Natural killer cell (primary cell): Measurements from ENCODE around the gene MBP. TPM values are rescaled to one million over a fixed set of nuclear protein-coding genes. Genes with fewer than 3 reads are reported as not detected.

Source experiments
- ATAC-seq, 3 donors: fragments of 150-1000 bp in 2 of 3; fragments of 200-7000 bp in 1 of 3; cut with Tn5 transposase; 1 replicate in 1 of 3; 2 replicates in 2 of 3; pipeline ENCODE4 v1.10.0; 2021; ENCODE audit warnings: mild to moderate bottlenecking in 2 of 3, moderate library complexity in 2 of 3
- DNase-seq, 2 donors: peaks; one replicate each; pipeline versions ENCODE4 v3.0.0 to v3.0.0-alpha.2; 2013 to 2021; ENCODE audit warnings: mixed read lengths in 1 of 2
- H3K27ac ChIP-seq: one replicate; pipeline ENCODE4 v1.5.1; 2013; ENCODE audit warnings: mild to moderate bottlenecking, low read length
- H3K27me3 ChIP-seq: one replicate; pipeline ENCODE4 v1.6.1; 2013; ENCODE audit warnings: low read length; ENCODE audit not compliant: control insufficient read depth, insufficient read depth
- H3K36me3 ChIP-seq: one replicate; pipeline ENCODE4 v1.6.1; 2013; ENCODE audit warnings: low read length; ENCODE audit not compliant: control insufficient read depth, insufficient read depth
- H3K4me1 ChIP-seq: one replicate; pipeline ENCODE4 v1.6.1; 2013; ENCODE audit warnings: low read length; ENCODE audit not compliant: control insufficient read depth, insufficient read depth
- H3K4me3 ChIP-seq: one replicate; pipeline ENCODE4 v1.5.1; 2013; ENCODE audit warnings: low read length
- H3K9me3 ChIP-seq: one replicate; pipeline ENCODE4 v1.6.1; 2013; ENCODE audit warnings: low read length; ENCODE audit not compliant: control insufficient read depth, insufficient read depth
- H3K27ac Mint-ChIP-seq, 2 donors: one replicate each; pipeline ENCODE4 v1.8.0; 2022; ENCODE audit warnings: mild to moderate bottlenecking in 2 of 2, mixed read lengths in 2 of 2, moderate library complexity in 1 of 2
- H3K27me3 Mint-ChIP-seq, 2 donors: one replicate each; pipeline ENCODE4 v1.8.0; 2022; ENCODE audit warnings: low read depth in 2 of 2, mixed read lengths in 2 of 2
- H3K36me3 Mint-ChIP-seq: one replicate; pipeline ENCODE4 v1.8.0; 2022; ENCODE audit warnings: mixed read lengths
- H3K4me1 Mint-ChIP-seq, 2 donors: one replicate each; pipeline ENCODE4 v1.8.0; 2022; ENCODE audit warnings: mixed read lengths in 2 of 2
- H3K4me3 Mint-ChIP-seq: one replicate; pipeline ENCODE4 v1.8.0; 2022; ENCODE audit warnings: mild to moderate bottlenecking, moderate library complexity, mixed read lengths
- H3K9me3 Mint-ChIP-seq, 2 donors: one replicate each; pipeline ENCODE4 v1.8.0; 2022; ENCODE audit warnings: mixed read lengths in 2 of 2
- WGBS: methylation state at CpG from one replicate; pipeline ENCODE4 v1.1.7; 2013; ENCODE audit warnings: missing lambda C conversion rate; ENCODE audit not compliant: insufficient coverage; 5-methylcytosine and 5-hydroxymethylcytosine counted together
- intact Hi-C: fragments of 100-400 bp; cut with micrococcal nuclease; formaldehyde crosslinking; loops from one replicate; pipeline ENCODE4 v1.14.2; 2022
- total RNA-seq, 4 donors: library from RNA; stranded (reverse); fragments of 120-200 nt in 1 of 4; gene quantifications; one replicate each; pipeline versions ENCODE4 v1.2.3 to v1.2.4, GENCODE V29; 2013 to 2022
- TF ChIP-seq, protein P1 (sequence below): fragments of 200-600 bp; IDR thresholded peaks from one replicate; pipeline ENCODE4 v1.8.0; 2022; ENCODE audit warnings: antibody characterized with exemption

The MBP gene
- 100 to 1,000 TPM; 183 to 344 (median 325) TPM for total RNA-seq
- 182 TPM for total RNA-seq (2013)

DNA sequence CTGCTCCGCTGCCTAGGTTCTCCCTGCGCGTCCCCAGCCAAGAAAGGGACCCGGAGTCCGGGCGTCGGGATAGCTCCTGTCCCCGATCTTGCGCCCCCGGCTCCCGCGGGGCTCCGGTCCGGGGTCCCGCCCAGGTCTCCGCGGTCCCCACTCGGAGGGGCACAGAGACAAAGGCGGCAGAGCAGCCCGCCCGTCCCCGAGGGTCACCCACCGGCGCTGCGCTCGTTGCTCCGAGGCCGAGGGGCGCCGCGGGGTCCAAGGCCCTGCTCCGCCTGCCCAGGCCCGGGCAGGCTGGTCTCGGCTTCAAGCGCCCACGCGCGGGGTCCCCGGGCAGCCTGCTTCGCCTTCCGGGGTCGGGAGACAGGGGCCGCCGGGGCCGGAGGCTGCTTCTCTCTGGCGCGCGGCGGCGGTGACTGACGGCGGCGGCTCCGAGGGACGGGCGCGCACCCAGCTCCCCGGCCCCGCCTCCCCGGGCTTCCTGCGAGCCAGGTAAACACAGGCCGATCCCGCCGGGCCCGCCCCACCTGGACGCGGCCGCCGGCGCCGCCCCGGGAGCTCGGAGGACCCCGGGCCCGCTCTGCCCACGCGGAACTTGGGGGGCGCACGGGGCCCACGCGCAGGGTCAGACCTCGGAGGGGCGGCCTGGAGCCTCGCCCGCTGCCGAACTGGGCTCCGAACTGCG is at the start of gene MBP:
Gene MBP, minus strand, starts transcription at position 415 of the 682 bp plus-strand sequence. CDS start 27,522 bp downstream, outside the sequence.
- Histone ChIP-seq H3K27ac (peak within 1 kb of the TSS; percentile 84), H3K4me3 (peak within 1 kb of the TSS; percentile 84), H3K4me1 (peaks cover 54% of the 10 kb centered on the region), H3K9me3 (no peaks in the 10 kb centered on the region), H3K27me3 (no peaks in the 10 kb centered on the region), H3K36me3 (peaks cover 14% of the 10 kb centered on the region)
- peaks cover 1% of the 10 kb centered on the region for H3K36me3 Mint-ChIP-seq
- H3K4me1 Mint-ChIP-seq = peaks cover 70 to 76% of the 10 kb centered on the region in 2 donors
- under 1% methylated on average over 88 of the region's 88 CpGs for WGBS
- peak within 1 kb of the TSS; percentile 88 to 95 for H3K27ac Mint-ChIP-seq
- TF ChIP-seq, protein P1, sequence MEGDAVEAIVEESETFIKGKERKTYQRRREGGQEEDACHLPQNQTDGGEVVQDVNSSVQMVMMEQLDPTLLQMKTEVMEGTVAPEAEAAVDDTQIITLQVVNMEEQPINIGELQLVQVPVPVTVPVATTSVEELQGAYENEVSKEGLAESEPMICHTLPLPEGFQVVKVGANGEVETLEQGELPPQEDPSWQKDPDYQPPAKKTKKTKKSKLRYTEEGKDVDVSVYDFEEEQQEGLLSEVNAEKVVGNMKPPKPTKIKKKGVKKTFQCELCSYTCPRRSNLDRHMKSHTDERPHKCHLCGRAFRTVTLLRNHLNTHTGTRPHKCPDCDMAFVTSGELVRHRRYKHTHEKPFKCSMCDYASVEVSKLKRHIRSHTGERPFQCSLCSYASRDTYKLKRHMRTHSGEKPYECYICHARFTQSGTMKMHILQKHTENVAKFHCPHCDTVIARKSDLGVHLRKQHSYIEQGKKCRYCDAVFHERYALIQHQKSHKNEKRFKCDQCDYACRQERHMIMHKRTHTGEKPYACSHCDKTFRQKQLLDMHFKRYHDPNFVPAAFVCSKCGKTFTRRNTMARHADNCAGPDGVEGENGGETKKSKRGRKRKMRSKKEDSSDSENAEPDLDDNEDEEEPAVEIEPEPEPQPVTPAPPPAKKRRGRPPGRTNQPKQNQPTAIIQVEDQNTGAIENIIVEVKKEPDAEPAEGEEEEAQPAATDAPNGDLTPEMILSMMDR = no peak
- ATAC-seq (peak; percentile 36 to 48 (median 47)), DNase-seq (peak; percentile 68 to 82)
- intact Hi-C loops = loop anchor here (5.0 kb wide), 1 partner anchor 130 kb away; no protein-coding TSS in a partner anchor
- H3K9me3 Mint-ChIP-seq = no peaks in the 10 kb centered on the region
- H3K27me3 Mint-ChIP-seq = no peaks in the 10 kb centered on the region
- H3K4me3 Mint-ChIP-seq = peak within 1 kb of the TSS; percentile 94

DNA sequence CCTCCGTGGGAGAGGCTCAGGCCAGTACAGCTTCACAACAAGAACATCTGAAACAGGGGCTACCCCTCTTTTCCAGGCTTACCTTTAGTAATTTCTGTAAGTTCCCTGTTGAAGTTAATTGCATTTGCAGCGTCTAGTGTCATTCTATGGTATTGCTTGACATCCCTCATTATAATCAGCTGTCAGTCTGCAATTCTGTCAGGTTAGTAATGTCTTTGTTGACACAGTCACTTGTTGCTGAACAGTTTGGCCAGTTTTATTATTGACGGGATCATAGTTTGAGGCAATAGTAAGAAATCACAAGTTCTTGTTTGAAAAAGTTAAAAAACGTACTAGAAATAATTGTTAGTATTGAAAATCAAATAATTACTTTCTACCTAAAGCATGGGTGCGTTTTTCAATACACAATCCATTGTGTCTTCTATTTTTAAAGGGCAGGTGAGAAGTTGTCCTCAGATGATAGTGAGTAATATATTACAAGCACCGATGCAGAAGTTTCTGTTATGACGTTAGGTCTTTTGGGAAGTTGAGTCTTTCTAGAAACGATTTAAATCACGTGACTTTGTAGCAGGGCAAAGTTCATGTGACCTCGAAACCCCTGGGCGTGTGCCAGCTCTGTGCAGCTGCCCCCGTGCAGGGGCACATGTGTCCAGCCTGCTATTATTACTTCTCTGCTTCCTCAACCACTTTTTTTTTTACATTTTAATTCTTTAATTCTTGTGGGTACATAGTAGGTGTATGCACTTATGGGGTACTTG is 49.5 kb upstream of the MBP start:
- Histone ChIP-seq H3K27ac (no peak overlapping the region), H3K27me3 (no peaks in the 10 kb centered on the region), H3K36me3 (no peaks in the 10 kb centered on the region), H3K9me3 (peaks cover 8% of the 10 kb centered on the region), H3K4me3 (no peak overlapping the region), H3K4me1 (no peaks in the 10 kb centered on the region)
- intact Hi-C loops = no loop called here
- TF ChIP-seq, protein P1 = no peak
- Mint-ChIP-seq H3K27ac (no peak overlapping the region), H3K4me1 (peaks cover 8% of the 10 kb centered on the region in 2 donors), H3K27me3 (no peaks in the 10 kb centered on the region), H3K36me3 (no peaks in the 10 kb centered on the region), H3K9me3 (no peaks in the 10 kb centered on the region), H3K4me3 (no peak overlapping the region)
- WGBS = 83% methylated on average over 10 of the region's 12 CpGs
- no peak for ATAC-seq
- DNase-seq = no peak

DNA sequence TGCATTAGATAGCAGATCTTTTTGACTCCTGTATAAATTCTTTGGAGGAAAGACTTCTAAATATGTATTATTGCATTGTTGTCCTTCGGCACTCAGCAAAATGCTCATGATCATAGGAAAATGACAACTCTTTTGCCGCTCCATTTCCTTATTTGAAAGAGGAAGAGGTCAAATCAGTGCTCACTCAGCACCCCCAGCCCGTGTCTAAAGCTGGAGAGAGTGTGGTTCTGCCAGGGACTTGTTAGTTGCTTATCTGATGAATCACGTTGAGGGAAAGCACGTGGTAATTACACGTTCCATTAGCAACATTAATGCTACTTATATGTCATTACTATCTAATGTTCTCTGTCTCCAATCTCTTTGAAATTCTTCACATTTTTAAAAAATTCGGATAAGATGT is 46.0 kb upstream of the MBP start:
- no peaks in the 10 kb centered on the region for H3K9me3 ChIP-seq
- H3K36me3 Mint-ChIP-seq = no peaks in the 10 kb centered on the region
- H3K27me3 Mint-ChIP-seq = no peaks in the 10 kb centered on the region
- intact Hi-C loops = no loop called here
- ATAC-seq = peak in 1 of 3 donors; percentile 48
- H3K4me3 Mint-ChIP-seq = no peak overlapping the region
- no peaks in the 10 kb centered on the region for H3K4me1 ChIP-seq
- H3K4me3 ChIP-seq = no peak overlapping the region
- no peaks in the 10 kb centered on the region for H3K27me3 ChIP-seq
- no peaks in the 10 kb centered on the region for H3K36me3 ChIP-seq
- H3K4me1 Mint-ChIP-seq = peaks cover 8 to 12% of the 10 kb centered on the region in 2 donors
- no peaks in the 10 kb centered on the region for H3K9me3 Mint-ChIP-seq
- 36% methylated on average over 7 of the region's 7 CpGs for WGBS
- DNase-seq = peak in 1 of 2 donors; percentile 6
- TF ChIP-seq, protein P1 = no peak
- H3K27ac Mint-ChIP-seq = no peak overlapping the region
- no peak overlapping the region for H3K27ac ChIP-seq
